Spleen (tissue), 7 donors: ENCODE results near the gene UBE2D2.
A peak's percentile ranks its signal among the peaks of the same experiment; 100 is the strongest.

Experiments
- CTCF ChIP-seq, 11 experiments: fragments of 200-600 bp in 7 of 11; fragments of 450-650 bp in 4 of 11; sonication (generic) in 4 of 11; IDR thresholded peaks in 8 of 11; conservative IDR thresholded peaks in 3 of 11; 1 replicate in 7 of 11; 2 replicates in 4 of 11; pipeline versions ENCODE4 v1.4.0 to v1.8.0; 2016 to 2021; ENCODE audit warnings: antibody characterized with exemption in 11 of 11, inconsistent platforms in 4 of 11, mild to moderate bottlenecking in 1 of 11
- POLR2A ChIP-seq, 3 donors: fragments of 450-650 bp; IDR thresholded peaks; one replicate each; pipeline ENCODE4 v1.5.1; 2017; ENCODE audit warnings: antibody characterized with exemption in 3 of 3, mild to moderate bottlenecking in 1 of 3
- POLR2AphosphoS5 ChIP-seq, 3 donors: sonication (generic); formaldehyde crosslinking; IDR thresholded peaks; one replicate each; pipeline ENCODE4 v1.5.1; 2017; ENCODE audit warnings: antibody characterized with exemption in 3 of 3
- donor health status: DM: no; HTN: no; CAD: no; lungs with moderate emphysema.
- donor health status: DM: no; HTN: no; CAD: no.
- donor health status: DM: no; HTN: no; CAD: no.

DNA sequence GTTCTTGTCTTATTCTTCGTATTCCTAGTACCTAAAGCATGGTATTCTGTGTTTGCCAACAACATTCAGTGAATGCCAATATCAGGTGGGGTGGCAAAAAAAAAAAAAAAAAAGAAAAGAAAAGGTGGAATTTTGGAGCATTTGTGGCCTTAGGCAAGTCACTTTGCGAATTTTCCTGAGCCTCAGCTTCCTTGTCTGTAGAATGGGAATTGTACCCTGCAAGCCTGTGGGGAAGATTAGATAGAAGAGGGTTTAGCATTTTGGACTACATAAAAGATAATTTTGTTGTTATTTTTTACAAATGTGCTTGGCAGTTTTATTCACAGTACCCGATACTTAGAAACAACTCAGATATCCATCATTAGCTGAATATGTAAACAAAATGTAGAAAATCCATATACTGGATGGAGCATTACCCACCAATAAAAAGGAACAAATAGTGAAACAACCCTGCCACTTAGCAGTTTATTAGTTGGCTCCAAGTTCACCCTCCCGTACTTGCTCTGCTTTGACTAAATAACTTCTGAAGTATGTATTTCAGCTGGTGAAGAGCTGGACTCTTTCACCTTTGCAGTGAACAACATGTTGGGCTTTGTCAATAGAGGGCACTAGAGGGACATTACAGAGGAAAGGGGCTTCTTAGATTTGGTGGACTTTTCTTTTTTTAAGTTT, 13.6 kb downstream of the UBE2D2 start:
- TF ChIP-seq CTCF (IDR thresholded peaks at IDR 0.05 in 8 of 11, conservative IDR thresholded peaks at IDR 0.05 in 3 of 11) (peak in 10 of 11 experiments; percentile 11 to 64 (median 42)), POLR2AphosphoS5 (IDR thresholded peaks at IDR 0.05) (no peak), POLR2A (IDR thresholded peaks at IDR 0.05) (no peak)
